ENCODE results near the gene PCNX2.
A peak's percentile ranks its signal among the peaks of the same experiment; 100 is the strongest.
"Not testable (repeated sequence)": the region's sequence is repeated elsewhere in the genome, so short reads cannot be mapped to it uniquely, and the experiment has no call there.

PCNX2 gene

GRCh38 chr1:233233508-233234040 is 62.0 kb downstream of the PCNX2 start:
- no peak for DNase-seq

GRCh38 chr1:233230011-233230410 is 65.5 kb downstream of the PCNX2 start:
- DNase-seq = no peak

DNA sequence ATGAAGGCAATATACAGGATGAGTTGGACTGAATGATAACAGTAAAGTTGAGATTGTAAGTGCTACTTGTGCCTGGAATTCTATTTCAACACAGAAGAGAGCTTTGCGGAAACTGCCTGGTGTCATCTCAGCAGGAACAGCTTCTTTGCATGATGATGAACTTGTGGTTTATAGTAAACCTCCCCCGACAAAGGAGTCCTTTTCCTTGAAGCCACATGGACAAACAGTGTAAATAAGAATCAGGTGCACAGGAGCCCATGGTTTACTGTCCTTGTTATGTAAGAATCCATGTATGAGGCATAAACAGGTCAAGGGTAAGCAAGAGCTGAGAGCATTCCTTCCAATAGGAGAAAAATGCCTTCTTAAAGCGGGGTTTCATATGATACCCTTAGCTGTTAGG is 66.2 kb downstream of the PCNX2 start:
- no peak for DNase-seq

DNA sequence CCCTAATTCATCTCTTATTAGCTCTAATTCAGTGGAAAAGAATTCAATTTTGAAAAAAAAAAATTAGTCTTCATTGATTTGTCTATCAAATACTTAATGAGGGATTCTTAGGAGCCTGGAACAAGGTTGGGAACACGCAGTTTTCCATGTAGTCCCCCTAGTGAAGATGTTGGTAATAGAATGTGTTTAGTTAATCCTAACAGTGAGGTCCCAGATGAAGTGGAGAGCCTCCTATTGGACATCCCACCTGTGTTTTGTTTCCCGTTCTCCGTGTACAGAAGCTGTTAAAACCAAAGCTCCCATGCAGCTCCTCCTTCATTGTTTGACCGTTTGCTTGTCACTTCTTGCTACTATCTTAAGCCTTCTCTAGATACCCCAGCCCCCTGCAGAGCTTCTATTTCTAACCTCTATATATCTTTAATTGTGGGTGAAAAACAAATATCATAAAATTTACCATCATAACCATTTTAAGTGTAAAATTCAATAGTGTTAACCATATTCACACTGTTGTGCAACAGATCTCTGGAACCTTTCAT is 67.5 kb downstream of the PCNX2 start:
- DNase-seq = no peak

DNA sequence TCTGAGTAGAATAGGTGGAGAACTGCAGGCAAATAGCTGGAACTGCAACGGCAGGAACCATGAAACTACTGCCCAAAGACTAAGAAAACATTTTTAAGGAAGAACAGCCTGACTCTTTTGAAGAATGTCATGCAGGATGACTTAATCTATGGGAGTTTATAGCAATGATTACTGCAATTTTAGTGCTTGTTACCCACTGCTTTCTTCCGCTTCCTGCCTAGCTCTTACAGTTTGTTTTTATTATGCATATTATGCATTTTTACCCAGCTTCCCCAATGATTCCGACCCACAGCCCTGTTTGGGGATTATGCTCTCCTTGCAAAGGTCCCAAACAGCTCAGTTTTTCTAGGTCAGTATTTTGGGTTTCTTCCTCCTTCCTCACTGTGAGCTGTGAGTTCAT is 71.2 kb downstream of the PCNX2 start:
- DNase-seq = no peak

GRCh38 chr1:233217832-233218231 is 77.7 kb downstream of the PCNX2 start:
- peak in 1 of 51 donors; percentile 5 for DNase-seq

DNA sequence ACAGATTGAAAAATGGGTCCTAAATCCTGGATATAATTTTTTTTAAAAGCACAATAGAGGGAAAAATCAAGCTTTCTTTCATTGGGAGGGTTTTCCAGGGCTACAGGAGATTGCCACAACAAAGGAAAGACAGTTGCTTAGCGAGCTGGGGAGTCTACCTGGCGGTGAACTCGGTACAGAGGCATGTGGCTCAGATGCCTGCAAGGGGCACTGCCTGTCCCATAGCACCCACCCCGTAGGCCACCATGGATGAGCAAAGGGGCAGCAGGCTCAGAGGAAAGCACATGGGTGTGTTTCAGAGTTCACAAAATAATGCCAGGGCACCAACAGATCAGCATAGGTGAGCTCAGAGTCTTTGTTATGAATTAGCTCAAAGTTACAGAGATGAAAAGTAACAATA is 79.5 kb downstream of the PCNX2 start:
- DNase-seq = no peak

DNA sequence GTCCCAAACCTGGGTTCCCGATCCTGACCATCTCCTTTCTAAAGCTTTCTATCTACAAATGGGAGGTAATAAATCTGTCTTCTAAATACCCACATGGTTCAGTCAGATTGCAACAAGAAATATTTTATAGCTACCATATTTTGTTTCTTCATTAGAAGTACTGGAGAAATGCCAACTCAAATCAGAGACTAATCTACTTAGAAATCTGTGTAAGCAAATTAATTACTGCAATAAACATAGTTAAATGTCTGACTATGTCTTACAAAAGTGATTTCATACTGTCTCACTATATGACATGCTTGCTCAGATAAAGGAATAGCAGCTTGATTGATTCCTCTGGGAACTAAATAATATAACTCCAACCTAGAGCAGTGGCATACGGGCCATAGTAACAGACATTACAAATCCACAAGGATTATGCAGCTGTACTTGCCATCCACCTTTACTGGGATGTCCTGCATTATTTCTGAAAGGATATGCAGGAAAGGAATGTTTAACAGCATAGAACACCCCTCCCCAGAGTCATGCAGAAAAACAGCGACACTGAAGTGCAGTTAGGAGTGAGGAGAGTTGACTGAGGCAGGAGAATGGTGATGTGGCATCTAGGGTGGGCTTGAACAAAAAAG is 80.3 kb downstream of the PCNX2 start:
- no peak for DNase-seq

DNA sequence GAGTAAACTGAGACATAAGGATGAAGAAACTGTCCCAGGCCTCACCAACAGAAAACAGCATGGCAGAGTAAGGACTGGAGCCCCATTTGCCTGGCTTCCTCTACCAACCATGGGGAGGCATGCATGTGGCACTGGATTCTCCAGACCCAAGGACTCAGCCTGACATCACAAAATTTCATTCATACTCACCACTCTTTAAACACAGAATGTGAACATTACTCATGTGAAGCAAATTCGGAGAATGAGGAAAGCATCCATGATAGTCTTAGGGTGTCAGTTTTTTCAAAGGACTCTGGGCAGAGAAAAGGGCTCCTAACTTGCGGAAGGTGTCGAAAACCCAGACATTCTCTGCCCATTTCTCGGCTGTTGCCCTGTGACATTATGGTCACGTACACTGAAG is 83.9 kb downstream of the PCNX2 start:
- DNase-seq = no peak

- no peak for DNase-seq
Measured at GRCh38 chr1:233211106-233211505, 84.4 kb downstream of the PCNX2 start.

DNA sequence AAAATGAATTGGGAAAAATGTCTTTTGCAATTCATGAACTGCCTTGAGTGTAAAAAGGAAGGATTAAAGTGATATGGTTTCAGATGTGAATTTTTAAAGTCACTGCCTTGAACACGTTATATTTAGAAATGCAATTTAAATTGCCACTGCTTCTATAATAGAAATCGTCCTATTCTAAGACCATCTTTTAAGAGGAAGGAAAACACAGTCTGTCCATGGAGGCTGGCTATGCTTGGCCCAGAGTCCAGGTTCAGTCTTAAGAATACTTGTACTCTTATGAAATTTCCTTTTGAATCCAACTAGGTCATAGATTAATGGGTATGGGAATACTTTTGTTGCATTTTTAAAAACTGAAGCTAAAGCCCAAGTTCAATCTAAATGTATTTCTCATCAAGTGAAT is 86.0 kb downstream of the PCNX2 start:
- DNase-seq = no peak

GRCh38 chr1:233208687-233209086 is 86.8 kb downstream of the PCNX2 start:
- no peak for DNase-seq

GRCh38 chr1:233197940-233198339 is 97.6 kb downstream of the PCNX2 start:
- DNase-seq = no peak

- no peak for DNase-seq
Measured at GRCh38 chr1:233193741-233194140, 101.8 kb downstream of the PCNX2 start.

GRCh38 chr1:233190987-233191386 is 104.5 kb downstream of the PCNX2 start:
- DNase-seq = no peak

DNA sequence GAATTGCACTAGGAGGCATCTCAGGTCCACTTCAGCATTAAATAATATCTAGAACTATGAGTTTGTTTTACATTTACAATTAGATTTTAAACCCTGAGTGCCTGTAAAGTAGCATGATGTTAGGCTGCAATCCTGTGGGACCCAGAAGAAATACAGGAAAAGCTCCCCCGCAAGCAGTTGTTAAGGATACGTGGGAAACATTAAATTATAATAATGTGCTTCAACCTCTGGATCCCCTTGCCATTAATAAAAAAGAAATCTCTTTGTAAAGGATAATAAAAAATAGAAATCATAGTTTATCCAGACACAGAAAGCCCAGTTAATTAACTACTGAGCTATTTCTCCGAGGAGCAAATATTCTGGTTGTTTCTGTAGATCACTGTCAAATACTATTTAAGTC is 106.0 kb downstream of the PCNX2 start:
- no peak for DNase-seq

DNA sequence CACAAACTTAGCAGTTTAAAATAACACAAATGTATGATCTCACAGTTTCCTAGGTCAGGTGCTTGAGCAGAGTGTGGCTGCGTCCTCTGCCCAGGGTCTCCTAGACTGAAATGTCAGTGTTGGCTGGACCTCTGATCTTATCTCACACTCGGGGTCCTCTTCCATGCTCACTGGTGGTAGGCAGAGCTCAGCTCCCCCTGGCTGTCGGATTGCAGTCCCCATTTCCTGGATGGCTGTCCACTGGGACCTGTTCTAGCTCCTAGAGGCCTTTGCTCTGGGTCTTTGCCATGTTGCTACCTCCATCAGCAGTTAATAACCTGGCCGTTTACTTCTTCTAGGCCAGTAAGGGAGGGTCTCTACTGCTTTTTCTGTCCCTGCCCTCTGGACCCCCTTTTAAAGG is 107.5 kb downstream of the PCNX2 start:
- no peak for DNase-seq

- DNase-seq = no peak
Measured at GRCh38 chr1:233183226-233184020, 112.1 kb downstream of the PCNX2 start.

GRCh38 chr1:233182587-233182986 is 112.9 kb downstream of the PCNX2 start:
- no peak for DNase-seq

GRCh38 chr1:233180641-233181364 is 114.7 kb downstream of the PCNX2 start:
- DNase-seq = no peak

- not testable (repeated sequence) for DNase-seq
Measured at GRCh38 chr1:233179638-233180037, 115.9 kb downstream of the PCNX2 start.

DNA sequence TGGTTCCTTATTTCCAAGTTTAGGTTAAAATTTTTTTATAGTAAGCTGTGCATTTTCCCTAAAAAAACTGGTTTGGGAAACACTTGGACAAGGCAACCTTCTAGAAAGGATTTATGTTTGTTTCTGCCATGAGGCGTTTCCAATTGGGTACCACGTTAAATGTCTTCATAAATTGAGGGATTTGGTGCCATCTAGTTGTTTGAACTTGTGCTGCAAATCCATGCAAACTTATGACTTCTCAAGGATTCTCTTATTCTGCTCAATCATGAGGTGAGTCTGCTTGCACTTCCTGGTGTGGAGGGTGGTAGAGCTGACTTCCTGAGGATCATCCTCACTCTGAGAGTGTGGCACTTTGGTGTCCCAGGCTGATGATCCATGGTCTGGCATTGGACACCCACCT is 123.3 kb downstream of the PCNX2 start:
- peak in 1 of 51 donors; percentile 8 for DNase-seq

Data from hypothalamus (tissue), 51 donors.